ENCODE data around the gene MDGA2. TPM values are rescaled to one million over a fixed set of nuclear protein-coding genes. Genes with fewer than 3 reads are reported as not detected.

MDGA2 gene
- total and polyA plus RNA-seq, 2 of the 4 experiments (the other 2 are of a cell fraction), result 0.02 TPM; not detected in 1

DNA sequence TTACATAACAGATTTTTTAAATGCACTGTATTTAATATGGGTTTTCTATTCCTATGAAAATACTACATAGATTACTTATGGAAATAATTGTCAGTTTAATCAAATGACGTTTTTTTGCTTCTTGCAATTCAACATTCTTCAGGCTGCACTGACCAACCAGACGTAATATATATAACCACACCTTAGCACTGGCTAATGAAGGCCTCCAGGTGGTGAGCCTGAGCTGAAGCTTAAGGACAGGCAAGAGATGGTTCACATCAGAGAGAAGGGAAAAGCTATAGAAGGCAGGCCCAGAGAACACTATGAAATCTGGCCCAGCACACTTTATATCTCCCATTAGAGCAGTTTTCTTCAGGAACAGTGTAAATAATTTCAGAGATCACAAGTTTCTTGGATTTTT lies 2.8 kb upstream of the MDGA2 start:
- Histone ChIP-seq H3K36me3 (ENCODE audit: control insufficient read depth, insufficient read depth, low read length) (no peaks in the 10 kb centered on the region), H3K4me3 (ENCODE audit: insufficient read depth, low read depth, low read length) (no peak overlapping the region), H3K27ac (ENCODE audit: insufficient read depth, low read length) (no peak overlapping the region), H4K20me1 (ENCODE audit: insufficient read depth, low read length) (no peaks in the 10 kb centered on the region), H3K9me3 (ENCODE audit: control insufficient read depth, insufficient read depth, low read length) (no peaks in the 10 kb centered on the region), H4K8ac (ENCODE audit: low read depth in 2 of 2, low read length in 2 of 2) (no peak overlapping the region), H2BK5ac (ENCODE audit: low read depth, low read length, poor library complexity, severe bottlenecking) (no peak overlapping the region), H3K4me1 (ENCODE audit: control insufficient read depth, insufficient read depth, low read length) (no peaks in the 10 kb centered on the region), H2AK5ac (ENCODE audit: low read depth, low read length) (no peak overlapping the region), H4K5ac (ENCODE audit: low read depth, low read length) (no peak overlapping the region), H2BK20ac (ENCODE audit: low read depth, low read length) (no peak overlapping the region), H3K18ac (ENCODE audit: low read depth, low read length) (no peak overlapping the region), H3K14ac (replicated peaks; ENCODE audit: low read depth, low read length) (no peak overlapping the region), H3K4ac (ENCODE audit: low read depth, low read length) (no peak overlapping the region), H3K23ac (ENCODE audit: low read depth, low read length) (no peak overlapping the region), H3K56ac (ENCODE audit: extremely low read depth, insufficient read depth, low read length) (no peak overlapping the region), H4K91ac (ENCODE audit: insufficient read depth, low read depth, low read length) (no peak overlapping the region), H3K4me2 (ENCODE audit: low read depth, low read length) (no peak overlapping the region), H3K79me1 (ENCODE audit: low read depth in 1 of 2, low read length in 2 of 2) (no peaks in the 10 kb centered on the region), H2BK15ac (ENCODE audit: low read depth, low read length) (no peak overlapping the region), H3K27me3 (ENCODE audit: control insufficient read depth, insufficient read depth, low read length) (peaks cover 11% of the 10 kb centered on the region; the same call in 1 of the 2 replicates), H2AFZ (replicated peaks; ENCODE audit: low read length, poor library complexity) (no peak overlapping the region), H3K9ac (ENCODE audit: low read depth, low read length) (no peak overlapping the region), H3K9me1 (ENCODE audit: insufficient read depth, low read length) (no peaks in the 10 kb centered on the region), H2BK120ac (ENCODE audit: low read depth, low read length) (no peak overlapping the region), H2AK9ac (replicated peaks; ENCODE audit: low read depth, low read length, poor library complexity) (no peak overlapping the region)
- in situ Hi-C loops (cut with MboI; ENCODE audit: low sequenced_read_pairs) (no loop called here), intact Hi-C loops (cut with micrococcal nuclease) (no loop called here), dilution Hi-C loops (cut with HindIII; ENCODE audit: low sequenced_read_pairs, unreplicated experiment) (no loop called here)
- DNase-seq, result no peak
- no peak for TF ChIP-seq NFE2L2 (IDR thresholded peaks at IDR 0.05; ENCODE audit: low read depth, low read length)
- no peak for TF ChIP-seq RAD21 (IDR thresholded peaks at IDR 0.05; ENCODE audit: low read length)
- no peak for TF ChIP-seq SMC3 (IDR thresholded peaks at IDR 0.05; ENCODE audit: low read depth, low read length)
- no peak for TF ChIP-seq POLR2A (IDR thresholded peaks at IDR 0.05; ENCODE audit: low read depth, low read length)
- no peak for TF ChIP-seq MXI1 (IDR thresholded peaks at IDR 0.05; ENCODE audit: borderline replicate concordance, low read depth, low read length)
- TF ChIP-seq BHLHE40 (IDR thresholded peaks at IDR 0.05; ENCODE audit: low read depth, low read length), result no peak
- TF ChIP-seq MAZ (IDR thresholded peaks at IDR 0.05; ENCODE audit: borderline replicate concordance, low read depth, low read length), result no peak
- TF ChIP-seq CHD1 (IDR thresholded peaks at IDR 0.05; ENCODE audit: low read depth, low read length), result no peak
- TF ChIP-seq, protein P1, sequence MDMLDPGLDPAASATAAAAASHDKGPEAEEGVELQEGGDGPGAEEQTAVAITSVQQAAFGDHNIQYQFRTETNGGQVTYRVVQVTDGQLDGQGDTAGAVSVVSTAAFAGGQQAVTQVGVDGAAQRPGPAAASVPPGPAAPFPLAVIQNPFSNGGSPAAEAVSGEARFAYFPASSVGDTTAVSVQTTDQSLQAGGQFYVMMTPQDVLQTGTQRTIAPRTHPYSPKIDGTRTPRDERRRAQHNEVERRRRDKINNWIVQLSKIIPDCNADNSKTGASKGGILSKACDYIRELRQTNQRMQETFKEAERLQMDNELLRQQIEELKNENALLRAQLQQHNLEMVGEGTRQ (IDR thresholded peaks at IDR 0.05; ENCODE audit: low read depth, low read length), result no peak
- TF ChIP-seq RFX5 (IDR thresholded peaks at IDR 0.05; ENCODE audit: low read depth, low read length), result no peak
- TF ChIP-seq, protein P2, sequence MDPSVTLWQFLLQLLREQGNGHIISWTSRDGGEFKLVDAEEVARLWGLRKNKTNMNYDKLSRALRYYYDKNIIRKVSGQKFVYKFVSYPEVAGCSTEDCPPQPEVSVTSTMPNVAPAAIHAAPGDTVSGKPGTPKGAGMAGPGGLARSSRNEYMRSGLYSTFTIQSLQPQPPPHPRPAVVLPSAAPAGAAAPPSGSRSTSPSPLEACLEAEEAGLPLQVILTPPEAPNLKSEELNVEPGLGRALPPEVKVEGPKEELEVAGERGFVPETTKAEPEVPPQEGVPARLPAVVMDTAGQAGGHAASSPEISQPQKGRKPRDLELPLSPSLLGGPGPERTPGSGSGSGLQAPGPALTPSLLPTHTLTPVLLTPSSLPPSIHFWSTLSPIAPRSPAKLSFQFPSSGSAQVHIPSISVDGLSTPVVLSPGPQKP (IDR thresholded peaks at IDR 0.05; ENCODE audit: borderline replicate concordance, low read depth, low read length), result no peak
- no peak for TF ChIP-seq FOS (IDR thresholded peaks at IDR 0.05; ENCODE audit: low read depth, low read length)
- BruUV-seq (replicated peaks), result no TSS peak
- CTCF ChIA-PET, result no interaction called here
- ATAC-seq (ENCODE audit: low read depth), result no peak
- POLR2A ChIA-PET (ENCODE audit: unreplicated experiment), result no interaction called here
- WGBS, 2 experiments (ENCODE audit: extremely low coverage in 2 of 2, insufficient read length in 1 of 2), result no CpG with 5 or more reads among the region's 2 CpGs

All from IMR-90 (cell line).